ENCODE measurements around the gene CEMIP. TPM values are rescaled to one million over a fixed set of nuclear protein-coding genes. Genes with fewer than 3 reads are reported as not detected.

Gene CEMIP
- total RNA-seq, 4 donors from 2014 or later = 0.11 to 2.0 (median 0.98) TPM

- intact Hi-C loops (cut with DNase I) = loop anchor here (10.0 kb wide), 1 partner anchor 148 kb away; no protein-coding TSS in a partner anchor
- Histone ChIP-seq H3K27ac (no peak overlapping the region), H3K9me3 (no peaks in the 10 kb centered on the region), H3K4me3 (replicated peaks in 1 of 3) (no peak overlapping the region), H3K36me3 (no peaks in the 10 kb centered on the region), H3K4me1 (peaks cover 0 to 17% of the 10 kb centered on the region in 2 donors), H3K27me3 (no peaks in the 10 kb centered on the region)
- TF ChIP-seq CTCF (IDR thresholded peaks at IDR 0.05) (no peak), POLR2A (IDR thresholded peaks at IDR 0.05) (no peak)
- 52 to 59% methylated on average over 8 of the region's 8 CpGs for WGBS, 2 donors
- DNase-seq = no peak
Observed at GRCh38 chr15:80773122-80773551, 6.0 kb upstream of the CEMIP start.

- intact Hi-C loops (cut with DNase I) = loop anchor here (10.0 kb wide), 1 partner anchor 149 kb away; no protein-coding TSS in a partner anchor
Observed at GRCh38 chr15:80773792-80774352, 5.3 kb upstream of the CEMIP start.

GRCh38 chr15:80774486-80774885, 4.7 kb upstream of the CEMIP start:
- DNase-seq = no peak
- no peaks in the 10 kb centered on the region for H3K36me3 ChIP-seq
- 66 to 67% methylated on average over 1 of the region's 1 CpG for WGBS, 2 donors
- H3K27ac ChIP-seq = no peak overlapping the region
- H3K27me3 ChIP-seq = no peaks in the 10 kb centered on the region
- intact Hi-C loops (cut with DNase I) = loop anchor here (10.0 kb wide), 1 partner anchor 150 kb away; no protein-coding TSS in a partner anchor
- TF ChIP-seq POLR2A (IDR thresholded peaks at IDR 0.05) (no peak), CTCF (IDR thresholded peaks at IDR 0.05) (no peak)
- peaks cover 5 to 25% of the 10 kb centered on the region in 2 donors for H3K4me1 ChIP-seq
- H3K9me3 ChIP-seq = no peaks in the 10 kb centered on the region
- no peak overlapping the region for H3K4me3 ChIP-seq (replicated peaks in 1 of 3)

More at GRCh38 chr15:80773792-80774352, 5.3 kb upstream of the CEMIP start:
- DNase-seq = no peak
- Histone ChIP-seq H3K27ac (no peak overlapping the region), H3K4me1 (peaks cover 0 to 20% of the 10 kb centered on the region in 2 donors), H3K27me3 (no peaks in the 10 kb centered on the region), H3K9me3 (no peaks in the 10 kb centered on the region), H3K4me3 (replicated peaks in 1 of 3) (no peak overlapping the region), H3K36me3 (no peaks in the 10 kb centered on the region)
- 79 to 80% methylated on average over 5 of the region's 5 CpGs for WGBS, 2 donors
- TF ChIP-seq CTCF (IDR thresholded peaks at IDR 0.05) (no peak), POLR2A (IDR thresholded peaks at IDR 0.05) (no peak)

- WGBS, 2 donors = 98% methylated on average over 3 of the region's 3 CpGs
- no peak for DNase-seq
Observed at GRCh38 chr15:80775338-80775737, 3.8 kb upstream of the CEMIP start.

More at GRCh38 chr15:80775338-80775737, 3.8 kb upstream of the CEMIP start:
- H3K4me3 ChIP-seq (replicated peaks in 1 of 3) = no peak overlapping the region
- TF ChIP-seq POLR2A (IDR thresholded peaks at IDR 0.05) (no peak), CTCF (IDR thresholded peaks at IDR 0.05) (no peak)
- no peaks in the 10 kb centered on the region for H3K27me3 ChIP-seq
- intact Hi-C loops (cut with DNase I) = loop anchor here (5.0 to 10.0 kb wide), 4 partner anchors 151 to 318 kb away; no protein-coding TSS in a partner anchor
- H3K36me3 ChIP-seq = no peaks in the 10 kb centered on the region
- H3K4me1 ChIP-seq = peaks cover 14 to 34% of the 10 kb centered on the region in 2 donors
- H3K27ac ChIP-seq = no peak overlapping the region
- H3K9me3 ChIP-seq = no peaks in the 10 kb centered on the region
